ENCODE measurements around the gene MAPK12. TPM values are rescaled to one million over a fixed set of nuclear protein-coding genes. Genes with fewer than 3 reads are reported as not detected.

Gene MAPK12
- total RNA-seq, 2 donors from 2014 or later, result 46.5 to 57.0 TPM

- Histone ChIP-seq H3K27me3 (ENCODE audit: control insufficient read depth, insufficient read depth, low read length, poor library complexity, severe bottlenecking) (no peaks in the 10 kb centered on the region), H3K4me1 (ENCODE audit: control insufficient read depth, insufficient read depth, low read length) (no peaks in the 10 kb centered on the region), H3K4me3 (ENCODE audit: low read length) (no peak overlapping the region), H3K9ac (ENCODE audit: extremely low read depth, low read length, poor library complexity, severe bottlenecking) (no peak overlapping the region), H3K27ac (ENCODE audit: low read depth, low read length) (no peak overlapping the region), H3K9me3 (ENCODE audit: control insufficient read depth, low read length) (no peaks in the 10 kb centered on the region), H3K36me3 (ENCODE audit: control insufficient read depth, insufficient read depth, low read length) (peaks cover 20% of the 10 kb centered on the region)
- Mint-ChIP-seq H3K4me3 (no peak overlapping the region), H3K9me3 (no peaks in the 10 kb centered on the region), H3K36me3 (ENCODE audit: low read depth) (peaks cover 32% of the 10 kb centered on the region), H3K4me1 (no peaks in the 10 kb centered on the region), H3K27ac (no peak overlapping the region), H3K27me3 (ENCODE audit: insufficient read depth) (no peaks in the 10 kb centered on the region)
- WGBS, 2 experiments (ENCODE audit: insufficient coverage in 1 of 2, insufficient read length in 1 of 2), result 95 to 100% methylated on average over 18 to 28 of the region's 34 CpGs
- TF ChIP-seq, protein P1, sequence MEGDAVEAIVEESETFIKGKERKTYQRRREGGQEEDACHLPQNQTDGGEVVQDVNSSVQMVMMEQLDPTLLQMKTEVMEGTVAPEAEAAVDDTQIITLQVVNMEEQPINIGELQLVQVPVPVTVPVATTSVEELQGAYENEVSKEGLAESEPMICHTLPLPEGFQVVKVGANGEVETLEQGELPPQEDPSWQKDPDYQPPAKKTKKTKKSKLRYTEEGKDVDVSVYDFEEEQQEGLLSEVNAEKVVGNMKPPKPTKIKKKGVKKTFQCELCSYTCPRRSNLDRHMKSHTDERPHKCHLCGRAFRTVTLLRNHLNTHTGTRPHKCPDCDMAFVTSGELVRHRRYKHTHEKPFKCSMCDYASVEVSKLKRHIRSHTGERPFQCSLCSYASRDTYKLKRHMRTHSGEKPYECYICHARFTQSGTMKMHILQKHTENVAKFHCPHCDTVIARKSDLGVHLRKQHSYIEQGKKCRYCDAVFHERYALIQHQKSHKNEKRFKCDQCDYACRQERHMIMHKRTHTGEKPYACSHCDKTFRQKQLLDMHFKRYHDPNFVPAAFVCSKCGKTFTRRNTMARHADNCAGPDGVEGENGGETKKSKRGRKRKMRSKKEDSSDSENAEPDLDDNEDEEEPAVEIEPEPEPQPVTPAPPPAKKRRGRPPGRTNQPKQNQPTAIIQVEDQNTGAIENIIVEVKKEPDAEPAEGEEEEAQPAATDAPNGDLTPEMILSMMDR (conservative IDR thresholded peaks at IDR 0.05), result no peak
- DNase-seq, result no peak
These were observed 24.2 kb upstream of the MAPK12 start for GRCh38 chr22:50285568-50286229.

DNA sequence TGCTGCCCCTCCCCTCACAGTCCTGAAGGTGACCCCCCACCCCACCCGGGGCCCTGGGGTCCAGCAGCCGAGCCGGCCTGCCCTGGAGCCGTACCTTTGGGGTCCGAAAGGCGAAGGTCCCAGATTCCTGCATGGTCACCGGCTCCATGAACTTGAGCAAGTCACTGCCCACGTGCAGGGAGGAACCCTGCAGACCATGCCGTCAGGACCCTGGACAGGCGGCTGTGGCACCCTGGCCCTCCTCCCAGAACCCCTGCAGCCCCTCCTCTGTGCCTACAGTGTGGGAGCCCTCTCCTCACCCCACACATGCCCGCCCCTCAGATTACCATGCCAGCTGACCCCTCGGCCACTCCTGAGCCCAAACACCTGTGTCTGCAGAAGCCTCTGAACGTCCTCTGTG lies 23.0 kb upstream of the MAPK12 start:
- H3K9me3 Mint-ChIP-seq, result no peaks in the 10 kb centered on the region
- DNase-seq, result no peak
- no peaks in the 10 kb centered on the region for H3K27me3 Mint-ChIP-seq (ENCODE audit: insufficient read depth)
- no peaks in the 10 kb centered on the region for H3K4me1 ChIP-seq (ENCODE audit: control insufficient read depth, insufficient read depth, low read length)
- H3K36me3 Mint-ChIP-seq (ENCODE audit: low read depth), result peaks cover 32% of the 10 kb centered on the region
- H3K27me3 ChIP-seq (ENCODE audit: control insufficient read depth, insufficient read depth, low read length, poor library complexity, severe bottlenecking), result no peaks in the 10 kb centered on the region
- H3K36me3 ChIP-seq (ENCODE audit: control insufficient read depth, insufficient read depth, low read length), result peaks cover 24% of the 10 kb centered on the region
- H3K4me1 Mint-ChIP-seq, result no peaks in the 10 kb centered on the region
- H3K27ac Mint-ChIP-seq, result no peak overlapping the region
- H3K4me3 Mint-ChIP-seq, result no peak overlapping the region
- H3K9me3 ChIP-seq (ENCODE audit: control insufficient read depth, low read length), result no peaks in the 10 kb centered on the region
- TF ChIP-seq, protein P1 (conservative IDR thresholded peaks at IDR 0.05), result no peak
- no peak overlapping the region for H3K4me3 ChIP-seq (ENCODE audit: low read length)
- no peak overlapping the region for H3K27ac ChIP-seq (ENCODE audit: low read depth, low read length)
- 87 to 94% methylated on average over 3 to 13 of the region's 13 CpGs for WGBS, 2 experiments (ENCODE audit: insufficient coverage in 1 of 2, insufficient read length in 1 of 2)
- H3K9ac ChIP-seq (ENCODE audit: extremely low read depth, low read length, poor library complexity, severe bottlenecking), result no peak overlapping the region

DNA sequence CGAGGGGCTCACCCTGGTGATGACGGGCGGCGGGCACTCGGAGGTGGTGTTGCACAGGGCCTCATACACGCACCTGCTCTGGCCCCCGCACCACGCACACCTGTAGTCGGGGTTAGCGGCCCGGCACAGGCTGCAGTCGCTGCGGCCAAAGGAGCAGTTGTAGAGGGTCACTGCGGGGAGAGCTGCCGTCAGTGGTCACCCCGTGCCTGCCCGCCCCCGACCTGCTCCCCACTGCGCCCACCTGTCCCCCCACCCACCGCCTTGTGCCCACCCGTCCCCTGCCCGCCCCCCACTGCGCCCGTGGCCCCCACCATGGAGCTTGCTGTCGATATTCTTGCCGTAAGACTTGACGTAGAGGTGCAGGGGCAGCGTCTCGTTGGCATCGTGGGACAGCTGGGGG lies 22.3 kb upstream of the MAPK12 start:
- no peaks in the 10 kb centered on the region for H3K27me3 Mint-ChIP-seq (ENCODE audit: insufficient read depth)
- no peaks in the 10 kb centered on the region for H3K4me1 Mint-ChIP-seq
- TF ChIP-seq, protein P1 (conservative IDR thresholded peaks at IDR 0.05), result no peak
- H3K4me1 ChIP-seq (ENCODE audit: control insufficient read depth, insufficient read depth, low read length), result no peaks in the 10 kb centered on the region
- no peak overlapping the region for H3K4me3 ChIP-seq (ENCODE audit: low read length)
- no peak for DNase-seq
- H3K36me3 Mint-ChIP-seq (ENCODE audit: low read depth), result peaks cover 30% of the 10 kb centered on the region
- H3K9me3 Mint-ChIP-seq, result no peaks in the 10 kb centered on the region
- H3K4me3 Mint-ChIP-seq, result no peak overlapping the region
- peaks cover 18% of the 10 kb centered on the region for H3K36me3 ChIP-seq (ENCODE audit: control insufficient read depth, insufficient read depth, low read length)
- no peak overlapping the region for H3K9ac ChIP-seq (ENCODE audit: extremely low read depth, low read length, poor library complexity, severe bottlenecking)
- H3K27me3 ChIP-seq (ENCODE audit: control insufficient read depth, insufficient read depth, low read length, poor library complexity, severe bottlenecking), result no peaks in the 10 kb centered on the region
- H3K9me3 ChIP-seq (ENCODE audit: control insufficient read depth, low read length), result no peaks in the 10 kb centered on the region
- no peak overlapping the region for H3K27ac ChIP-seq (ENCODE audit: low read depth, low read length)
- WGBS, 2 experiments (ENCODE audit: insufficient coverage in 1 of 2, insufficient read length in 1 of 2), result 96 to 100% methylated on average over 20 to 29 of the region's 30 CpGs
- H3K27ac Mint-ChIP-seq, result no peak overlapping the region
